HG03135 (cell line): ENCODE measurements around the gene PFN3.
"Not testable (repeated sequence)": the region's sequence is repeated elsewhere in the genome, so short reads cannot be mapped to it uniquely, and the experiment has no call there.

Source experiments
- ATAC-seq: cut with Tn5 transposase; IDR thresholded peaks from one replicate; pipeline ENCODE4 v1.9.1; 2021; ENCODE audit warnings: mild to moderate bottlenecking, moderate library complexity; ENCODE audit not compliant: unreplicated experiment

Gene PFN3

GRCh38 chr5:177425801-177426565 lies 25.5 kb upstream of the PFN3 start:
- ATAC-seq: peak; percentile 77

GRCh38 chr5:177425196-177425800 lies 24.8 kb upstream of the PFN3 start:
- no peak for ATAC-seq

GRCh38 chr5:177423671-177424070 lies 23.2 kb upstream of the PFN3 start:
- ATAC-seq: no peak

GRCh38 chr5:177421062-177421798 lies 20.8 kb upstream of the PFN3 start:
- ATAC-seq: no peak

- ATAC-seq: not testable (repeated sequence)
Measured at GRCh38 chr5:177420472-177420871, 20.0 kb upstream of the PFN3 start.

- ATAC-seq: no peak
Measured at GRCh38 chr5:177419046-177419445, 18.6 kb upstream of the PFN3 start.

GRCh38 chr5:177417081-177417480 lies 16.6 kb upstream of the PFN3 start:
- ATAC-seq: not testable (repeated sequence)

- ATAC-seq: no peak
Measured at GRCh38 chr5:177414481-177414880, 14.0 kb upstream of the PFN3 start.

- ATAC-seq: peak; percentile 62
Measured at GRCh38 chr5:177412603-177413233, 12.3 kb upstream of the PFN3 start.

GRCh38 chr5:177410575-177410974 lies 10.1 kb upstream of the PFN3 start:
- no peak for ATAC-seq

- no peak for ATAC-seq
Measured at GRCh38 chr5:177409043-177409801, 8.8 kb upstream of the PFN3 start, which contains the start of gene F12. Gene F12, minus strand, starts transcription at chr5:177409564. Its CDS starts 37 bp downstream, at chr5:177409527.

GRCh38 chr5:177405805-177406204 lies 5.3 kb upstream of the PFN3 start:
- ATAC-seq: no peak

- no peak for ATAC-seq
Measured at GRCh38 chr5:177405312-177405711, 4.9 kb upstream of the PFN3 start.

GRCh38 chr5:177404641-177405179 lies 4.2 kb upstream of the PFN3 start:
- no peak for ATAC-seq

- peak; percentile 74 for ATAC-seq
Measured at GRCh38 chr5:177403792-177404640, 3.6 kb upstream of the PFN3 start.

GRCh38 chr5:177403102-177403791 lies 2.8 kb upstream of the PFN3 start:
- ATAC-seq: peak; percentile 21

GRCh38 chr5:177402271-177403043 lies 2.0 kb upstream of the PFN3 start:
- ATAC-seq: no peak

- no peak for ATAC-seq
Measured at GRCh38 chr5:177397875-177398390, 2.5 kb downstream of the PFN3 start.
